HG03095 (cell line): Measurements from ENCODE around the gene PDE6B.
"Not testable (repeated sequence)": the region's sequence is repeated elsewhere in the genome, so short reads cannot be mapped to it uniquely, and the experiment has no call there.

ENCODE experiments used
- ATAC-seq: cut with Tn5 transposase; IDR thresholded peaks from one replicate; pipeline ENCODE4 v1.9.1; 2021; ENCODE audit warnings: moderate library complexity; ENCODE audit not compliant: unreplicated experiment

PDE6B gene

GRCh38 chr4:703336-704197 is 78.2 kb downstream of the PDE6B start:
- ATAC-seq: no peak

DNA sequence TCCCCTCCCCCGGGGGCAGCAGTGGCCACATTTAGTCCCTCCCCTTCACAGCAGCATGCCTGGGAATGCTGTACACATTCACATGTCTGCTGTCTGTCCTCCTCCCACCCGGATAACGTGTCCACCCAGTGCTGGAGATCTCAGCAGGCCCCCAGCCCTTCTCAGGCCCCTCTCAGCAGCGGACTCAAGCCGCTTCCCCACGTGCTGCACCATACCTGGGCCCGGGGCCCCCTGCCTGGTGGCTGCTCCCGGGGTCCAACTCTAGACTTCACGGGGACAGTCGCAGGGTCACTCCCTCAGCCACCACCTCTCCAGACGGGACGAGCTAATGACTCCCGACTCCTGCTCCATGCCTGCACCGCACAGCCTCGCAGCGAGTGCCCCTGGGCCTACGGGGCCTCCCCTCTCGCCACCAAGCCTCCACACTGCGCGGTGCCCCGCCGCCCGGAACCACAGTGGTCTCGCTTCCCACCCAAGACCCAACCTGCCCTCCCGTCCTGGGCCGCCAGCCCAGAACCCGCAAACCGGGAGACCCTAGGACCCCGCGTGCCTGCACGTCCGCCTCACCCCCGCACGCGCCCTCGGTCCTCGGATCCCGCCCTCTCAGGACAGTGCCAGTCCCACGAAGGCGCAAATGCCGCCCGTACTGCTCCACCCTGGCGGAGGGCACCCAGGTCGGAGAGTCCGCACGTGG is 79.0 kb downstream of the PDE6B start:
- ATAC-seq: no peak

DNA sequence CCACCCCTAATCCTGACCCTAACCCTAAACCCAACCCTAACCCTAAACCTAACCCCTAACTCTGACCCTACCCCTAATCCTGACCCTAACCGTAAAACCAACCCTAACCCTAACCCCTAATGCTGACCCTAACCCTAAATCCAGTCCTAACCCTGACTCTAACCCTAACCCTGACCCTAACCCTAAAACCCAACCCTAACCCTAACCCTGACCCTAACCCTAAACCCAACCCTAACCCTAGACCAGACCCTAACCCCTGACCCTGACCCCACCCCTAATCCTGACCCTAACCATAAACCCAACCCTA is 79.6 kb downstream of the PDE6B start:
- no peak for ATAC-seq

- ATAC-seq: peak; percentile 85
Measured at GRCh38 chr4:705278-706082, 80.1 kb downstream of the PDE6B start, which contains the start of gene PCGF3. TSS of gene PCGF3 (plus strand) at chr4:705832. CDS start at chr4:733681, 27,849 bp downstream.

GRCh38 chr4:706083-706633 is 80.8 kb downstream of the PDE6B start:
- ATAC-seq: not testable (repeated sequence)

GRCh38 chr4:706834-707598 is 81.6 kb downstream of the PDE6B start:
- ATAC-seq: no peak

GRCh38 chr4:707929-708630 is 82.7 kb downstream of the PDE6B start:
- no peak for ATAC-seq

DNA sequence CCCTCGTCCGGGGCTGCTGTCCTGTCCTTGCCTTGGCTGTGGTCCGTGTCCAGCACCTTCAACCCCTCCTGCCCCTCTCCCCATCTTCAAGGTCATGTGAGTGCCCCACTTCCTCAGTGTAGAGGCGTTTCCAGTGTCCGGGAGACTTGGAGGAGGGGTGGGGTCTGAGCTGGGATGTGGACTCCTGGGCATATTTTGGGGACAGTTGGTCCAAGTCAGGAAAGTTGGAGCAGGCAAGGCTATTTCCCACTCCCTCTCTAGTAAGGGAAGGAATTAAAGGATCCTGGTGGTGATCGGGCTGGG is 83.2 kb downstream of the PDE6B start:
- no peak for ATAC-seq

GRCh38 chr4:709348-709747 is 84.0 kb downstream of the PDE6B start:
- no peak for ATAC-seq

DNA sequence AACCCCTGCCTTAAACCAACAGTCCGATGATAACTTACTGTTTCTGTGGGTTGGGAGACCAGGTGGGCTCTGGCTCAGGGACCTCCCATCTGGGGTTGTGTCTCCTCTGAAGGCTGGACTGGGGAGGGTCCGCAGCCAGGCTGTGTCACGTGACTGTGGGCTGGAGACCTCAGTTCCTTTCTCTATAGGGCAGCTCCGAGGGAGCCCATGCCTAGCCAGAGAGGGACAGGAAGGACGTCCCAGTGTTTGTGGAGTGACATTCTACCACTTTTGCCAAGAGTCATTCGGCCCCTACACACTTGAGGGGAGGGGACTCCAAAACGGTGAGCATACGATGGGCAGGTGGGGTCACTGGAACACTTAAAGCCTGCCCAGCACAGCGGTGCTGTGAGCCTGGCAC is 84.7 kb downstream of the PDE6B start:
- ATAC-seq: no peak

GRCh38 chr4:710916-711315 is 85.5 kb downstream of the PDE6B start:
- ATAC-seq: no peak

GRCh38 chr4:712093-712492 is 86.7 kb downstream of the PDE6B start:
- ATAC-seq: no peak

GRCh38 chr4:712916-713632 is 87.7 kb downstream of the PDE6B start:
- no peak for ATAC-seq

DNA sequence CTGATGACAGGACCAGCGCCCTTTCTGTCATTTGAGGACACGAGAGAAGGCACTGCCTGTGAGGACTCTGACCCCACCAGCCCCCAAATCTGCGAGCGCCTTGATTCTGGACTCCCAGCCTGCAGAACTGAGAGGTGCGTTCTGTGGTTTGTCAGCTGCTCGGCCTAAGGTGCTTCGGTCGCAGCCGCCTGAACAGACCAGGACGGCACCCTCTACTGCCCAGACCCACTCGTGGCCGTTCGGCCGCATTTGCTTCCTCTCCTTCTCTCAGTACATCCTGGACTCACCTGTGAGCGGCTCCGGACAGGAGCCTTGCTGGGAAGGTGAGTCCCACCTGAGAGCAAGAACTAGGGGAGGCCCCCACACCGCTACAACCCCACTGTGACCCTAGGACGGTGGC is 88.7 kb downstream of the PDE6B start:
- ATAC-seq: no peak

- ATAC-seq: no peak
Measured at GRCh38 chr4:717601-718320, 92.4 kb downstream of the PDE6B start.

DNA sequence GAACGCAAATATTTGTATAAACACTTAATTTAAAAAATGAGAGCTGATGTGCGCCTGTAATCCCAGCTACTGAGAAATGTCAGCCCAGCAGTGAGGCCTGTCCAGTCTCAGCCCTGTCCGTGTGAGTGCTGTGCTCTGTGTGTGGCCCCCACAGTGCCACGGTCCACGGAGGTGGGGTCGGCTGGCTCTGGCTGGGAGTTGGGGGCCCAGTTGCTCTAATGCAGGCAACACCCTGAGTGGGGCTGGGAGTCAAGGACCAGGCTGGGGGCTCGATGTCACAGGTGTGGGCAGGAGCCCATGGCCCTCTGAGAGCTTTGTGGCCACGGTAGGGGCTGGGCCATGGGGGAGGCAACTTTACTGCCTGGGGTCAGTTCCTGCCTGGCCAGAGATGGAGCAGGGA is 93.1 kb downstream of the PDE6B start:
- ATAC-seq: no peak
